ENCODE results near the gene ZNF574.
A peak's percentile ranks its signal among the peaks of the same experiment; 100 is the strongest.

The ZNF574 gene

GRCh38 chr19:42088471-42089190 is 12.7 kb downstream of the ZNF574 start:
- no peak overlapping the region for H3K4me3 Mint-ChIP-seq
- no peak for DNase-seq
- no peaks in the 10 kb centered on the region for H3K9me3 Mint-ChIP-seq
- no peak for TF ChIP-seq CTCF (IDR thresholded peaks at IDR 0.05)
- H3K36me3 Mint-ChIP-seq (ENCODE audit: low read depth): peaks cover 14% of the 10 kb centered on the region
- H3K27me3 Mint-ChIP-seq (ENCODE audit: low read depth, poor library complexity): peaks cover 5% of the 10 kb centered on the region
- peaks cover 52% of the 10 kb centered on the region for H3K4me1 Mint-ChIP-seq
- H3K27ac Mint-ChIP-seq: peak overlapping the region; percentile 73

GRCh38 chr19:42089191-42089750 is 13.3 kb downstream of the ZNF574 start:
- peak overlapping the region; percentile 41 for H3K27ac Mint-ChIP-seq
- peaks cover 58% of the 10 kb centered on the region for H3K4me1 Mint-ChIP-seq
- no peaks in the 10 kb centered on the region for H3K9me3 Mint-ChIP-seq

GRCh38 chr19:42089772-42090171 is 13.8 kb downstream of the ZNF574 start:
- no peak overlapping the region for H3K27ac Mint-ChIP-seq
- no peak for DNase-seq

More at GRCh38 chr19:42089191-42089750, 13.3 kb downstream of the ZNF574 start:
- Mint-ChIP-seq H3K4me3 (no peak overlapping the region), H3K36me3 (ENCODE audit: low read depth) (peaks cover 8% of the 10 kb centered on the region), H3K27me3 (ENCODE audit: low read depth, poor library complexity) (peaks cover 8% of the 10 kb centered on the region)
- DNase-seq: no peak
- no peak for TF ChIP-seq CTCF (IDR thresholded peaks at IDR 0.05)

GRCh38 chr19:42090672-42091071 is 14.7 kb downstream of the ZNF574 start:
- Mint-ChIP-seq H3K4me1 (peaks cover 64% of the 10 kb centered on the region), H3K4me3 (no peak overlapping the region), H3K36me3 (ENCODE audit: low read depth) (no peaks in the 10 kb centered on the region), H3K27me3 (ENCODE audit: low read depth, poor library complexity) (peaks cover 17% of the 10 kb centered on the region), H3K27ac (no peak overlapping the region), H3K9me3 (no peaks in the 10 kb centered on the region)
- no peak for TF ChIP-seq CTCF (IDR thresholded peaks at IDR 0.05)
- no peak for DNase-seq

More at GRCh38 chr19:42089772-42090171, 13.8 kb downstream of the ZNF574 start:
- no peaks in the 10 kb centered on the region for H3K9me3 Mint-ChIP-seq
- H3K27me3 Mint-ChIP-seq (ENCODE audit: low read depth, poor library complexity): peaks cover 11% of the 10 kb centered on the region
- H3K4me3 Mint-ChIP-seq: no peak overlapping the region
- H3K4me1 Mint-ChIP-seq: peaks cover 63% of the 10 kb centered on the region
- no peak for TF ChIP-seq CTCF (IDR thresholded peaks at IDR 0.05)
- H3K36me3 Mint-ChIP-seq (ENCODE audit: low read depth): peaks cover 5% of the 10 kb centered on the region

GRCh38 chr19:42091300-42091699 is 15.3 kb downstream of the ZNF574 start:
- no peak for DNase-seq
- Mint-ChIP-seq H3K36me3 (ENCODE audit: low read depth) (no peaks in the 10 kb centered on the region), H3K9me3 (no peaks in the 10 kb centered on the region), H3K27ac (no peak overlapping the region), H3K27me3 (ENCODE audit: low read depth, poor library complexity) (peaks cover 23% of the 10 kb centered on the region), H3K4me3 (no peak overlapping the region), H3K4me1 (peaks cover 59% of the 10 kb centered on the region)
- TF ChIP-seq CTCF (IDR thresholded peaks at IDR 0.05): no peak

GRCh38 chr19:42091742-42092141 is 15.8 kb downstream of the ZNF574 start:
- no peak for TF ChIP-seq CTCF (IDR thresholded peaks at IDR 0.05)
- Mint-ChIP-seq H3K4me1 (peaks cover 59% of the 10 kb centered on the region), H3K9me3 (no peaks in the 10 kb centered on the region), H3K27ac (no peak overlapping the region), H3K36me3 (ENCODE audit: low read depth) (no peaks in the 10 kb centered on the region), H3K27me3 (ENCODE audit: low read depth, poor library complexity) (peaks cover 28% of the 10 kb centered on the region), H3K4me3 (no peak overlapping the region)
- DNase-seq: no peak
